H54 (cell line): ENCODE results near the gene NPBWR2.
A peak's percentile ranks its signal among the peaks of the same experiment; 100 is the strongest.

Experiments
- DNase-seq: peaks from one replicate; pipeline ENCODE4 v3.0.0; 2011; ENCODE audit warnings: low spot score, mixed read lengths; ENCODE audit not compliant: insufficient read length
- FAIRE-seq: peaks from 3 replicates; lab custom pipeline; 2011; peaks lifted over from hg19 to GRCh38; lab: Jason Lieb, UNC
- POLR2A ChIP-seq: IDR thresholded peaks from 2 replicates; pipeline ENCODE4 v1.6.1; 2011; ENCODE audit warnings: low read depth, mild to moderate bottlenecking, low read length

Gene NPBWR2

GRCh38 chr20:64068386-64069208, 38.8 kb downstream of the NPBWR2 start:
- no peak for TF ChIP-seq POLR2A
- DNase-seq (no peak), FAIRE-seq (no peak)

GRCh38 chr20:64067733-64068307, 39.5 kb downstream of the NPBWR2 start:
- FAIRE-seq = no peak
- no peak for TF ChIP-seq POLR2A

GRCh38 chr20:64067005-64067632, 40.2 kb downstream of the NPBWR2 start:
- TF ChIP-seq POLR2A = no peak
- FAIRE-seq (no peak), DNase-seq (no peak)

More at GRCh38 chr20:64067733-64068307, 39.5 kb downstream of the NPBWR2 start:
- no peak for DNase-seq

- FAIRE-seq (peak; percentile 75), DNase-seq (peak; percentile 95)
- peak; percentile 27; the same call in 1 of the 2 replicates for TF ChIP-seq POLR2A
Observed at GRCh38 chr20:64065974-64066343, 41.4 kb downstream of the NPBWR2 start.

GRCh38 chr20:64065062-64065973, 42.0 kb downstream of the NPBWR2 start:
- FAIRE-seq (no peak), DNase-seq (no peak)
- no peak for TF ChIP-seq POLR2A

- FAIRE-seq (no peak), DNase-seq (peak; percentile 97)
- TF ChIP-seq POLR2A = no peak
Observed at GRCh38 chr20:64064145-64064698, 43.1 kb downstream of the NPBWR2 start.

- no peak for FAIRE-seq
- DNase-seq = no peak
- TF ChIP-seq POLR2A = 0 out of 2 replicates have a peak, but pooled peaks have one; percentile 10
Observed at GRCh38 chr20:64063389-64064144, 43.8 kb downstream of the NPBWR2 start.

GRCh38 chr20:64062596-64063388, 44.6 kb downstream of the NPBWR2 start, which contains the start of gene TCEA2:
TSS of gene TCEA2 (plus strand) at chr20:64063198. CDS start at chr20:64063313, 115 bp downstream.
- peak; percentile 96 for DNase-seq
- no peak for FAIRE-seq
- TF ChIP-seq POLR2A = peak; percentile 61

GRCh38 chr20:64062276-64062595, 45.1 kb downstream of the NPBWR2 start:
- no peak for TF ChIP-seq POLR2A
- DNase-seq (no peak), FAIRE-seq (no peak)

- DNase-seq (no peak), FAIRE-seq (no peak)
- no peak for TF ChIP-seq POLR2A
Observed at GRCh38 chr20:64058536-64058935, 48.8 kb downstream of the NPBWR2 start.

- TF ChIP-seq POLR2A = no peak
- peak; percentile 83 for DNase-seq
- no peak for FAIRE-seq
Observed at GRCh38 chr20:64057628-64058498, 49.5 kb downstream of the NPBWR2 start.
